GM10248 (cell line): ENCODE results near the gene LSM12.

Experiments used
- CTCF ChIA-PET: fragments of 300-600 bp; sonication (Branson Sonifier 250); formaldehyde crosslinking; extraction: SDS; loops from one replicate; lab custom pipeline; 2021; ENCODE audit warnings: antibody characterized with exemption; lab: Yijun Ruan, JAX
- POLR2A ChIA-PET: fragments of 350-650 bp; sonication (Branson Sonifier 250); formaldehyde crosslinking; extraction: SDS; loops from one replicate; lab custom pipeline; 2020; ENCODE audit warnings: antibody characterized with exemption; lab: Yijun Ruan, JAX
- DNase-seq: peaks from one replicate; pipeline ENCODE4 v3.0.0; 2012; ENCODE audit errors: extremely low spot score
- CTCF ChIP-seq: IDR thresholded peaks from 2 replicates; pipeline ENCODE4 v1.5.1; 2012; ENCODE audit warnings: mild to moderate bottlenecking, low read depth; ENCODE audit errors: extremely low read depth, missing control alignments, control extremely low read depth

The LSM12 gene

GRCh38 chr17:44083250-44083849, 16.9 kb upstream of the LSM12 start:
- CTCF ChIA-PET = interaction anchor here (0.6 to 3.6 kb wide), 10 partner anchors 9 to 131 kb away, joined by 3 to 16 read pairs (median 4); partner anchors contain the start of gene HDAC5
- no peak for DNase-seq

GRCh38 chr17:44082256-44082927, 15.9 kb upstream of the LSM12 start:
- no peak for DNase-seq
- POLR2A ChIA-PET = no interaction called here
- no peak for TF ChIP-seq CTCF
- CTCF ChIA-PET = interaction anchor here (1.0 to 1.6 kb wide), 5 partner anchors 8 to 132 kb away, joined by 3 to 7 read pairs (median 4); partner anchors contain the start of gene HDAC5

More at GRCh38 chr17:44083250-44083849, 16.9 kb upstream of the LSM12 start:
- TF ChIP-seq CTCF = peak; percentile 38
- POLR2A ChIA-PET = interaction anchor here (0.6 to 0.7 kb wide), 2 partner anchors 13 to 103 kb away, joined by 3 read pairs; no protein-coding TSS in a partner anchor

- ChIA-PET CTCF (no interaction called here), POLR2A (no interaction called here)
- no peak for DNase-seq
- no peak for TF ChIP-seq CTCF
These were observed 15.2 kb upstream of the LSM12 start for GRCh38 chr17:44081681-44082080.

GRCh38 chr17:44079877-44080821, 13.7 kb upstream of the LSM12 start:
- no peak for TF ChIP-seq CTCF
- POLR2A ChIA-PET = no interaction called here
- no peak for DNase-seq
- CTCF ChIA-PET = interaction anchor here (0.9 kb wide), 1 partner anchor 36 kb away, joined by 4 read pairs; no protein-coding TSS in a partner anchor

GRCh38 chr17:44078412-44078811, 11.9 kb upstream of the LSM12 start:
- CTCF ChIA-PET = no interaction called here

More at GRCh38 chr17:44078412-44078811, 11.9 kb upstream of the LSM12 start:
- POLR2A ChIA-PET = no interaction called here
- no peak for DNase-seq
- TF ChIP-seq CTCF = no peak
